ENCODE results near the gene CRIP2. TPM values are rescaled to one million over a fixed set of nuclear protein-coding genes. Genes with fewer than 3 reads are reported as not detected.

Gene CRIP2
- total RNA-seq, 2 donors from 2014 or later, result 65.9 to 96.6 TPM

DNA sequence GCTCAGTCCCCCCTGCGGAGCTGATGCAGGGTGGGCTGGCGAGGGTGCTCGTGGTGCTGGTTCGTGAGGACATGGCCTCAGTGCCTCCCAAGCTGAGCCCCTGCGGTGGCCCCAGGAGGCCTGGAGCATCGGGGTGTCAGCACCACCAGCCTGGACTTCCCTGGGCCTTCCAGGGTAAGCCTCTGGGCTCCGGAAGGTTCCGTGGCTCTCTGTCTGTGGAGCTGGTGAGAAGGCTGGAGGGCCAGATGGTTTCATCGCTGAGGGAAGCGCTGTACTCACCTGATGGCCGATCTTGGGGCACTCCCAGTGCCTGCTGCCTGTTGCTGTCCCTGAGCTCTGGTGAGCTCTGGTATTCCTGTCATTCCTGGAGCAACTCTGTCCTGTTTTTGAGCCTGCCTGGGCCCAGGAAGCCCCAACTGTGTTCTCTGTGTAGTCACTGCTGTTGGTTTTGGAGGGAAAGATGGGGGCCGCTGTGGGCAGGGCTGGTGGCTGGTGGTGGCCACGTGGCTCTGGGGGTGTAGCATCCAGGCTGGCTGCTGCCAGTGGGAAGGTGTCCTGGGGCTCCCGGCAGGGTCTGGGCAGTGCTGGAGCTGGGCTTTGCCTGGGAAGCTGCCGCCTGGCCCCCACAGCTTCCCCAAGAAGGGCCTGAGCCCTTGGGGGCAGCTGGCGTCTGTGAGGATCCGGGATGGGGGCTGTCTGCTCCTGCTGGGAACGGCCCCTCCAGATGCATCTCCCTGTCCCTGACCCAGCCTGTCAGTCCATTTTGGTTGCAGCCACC lies 36.7 kb upstream of the CRIP2 start:
- DNase-seq (no peak), ATAC-seq (no peak)
- TF ChIP-seq, protein P1, sequence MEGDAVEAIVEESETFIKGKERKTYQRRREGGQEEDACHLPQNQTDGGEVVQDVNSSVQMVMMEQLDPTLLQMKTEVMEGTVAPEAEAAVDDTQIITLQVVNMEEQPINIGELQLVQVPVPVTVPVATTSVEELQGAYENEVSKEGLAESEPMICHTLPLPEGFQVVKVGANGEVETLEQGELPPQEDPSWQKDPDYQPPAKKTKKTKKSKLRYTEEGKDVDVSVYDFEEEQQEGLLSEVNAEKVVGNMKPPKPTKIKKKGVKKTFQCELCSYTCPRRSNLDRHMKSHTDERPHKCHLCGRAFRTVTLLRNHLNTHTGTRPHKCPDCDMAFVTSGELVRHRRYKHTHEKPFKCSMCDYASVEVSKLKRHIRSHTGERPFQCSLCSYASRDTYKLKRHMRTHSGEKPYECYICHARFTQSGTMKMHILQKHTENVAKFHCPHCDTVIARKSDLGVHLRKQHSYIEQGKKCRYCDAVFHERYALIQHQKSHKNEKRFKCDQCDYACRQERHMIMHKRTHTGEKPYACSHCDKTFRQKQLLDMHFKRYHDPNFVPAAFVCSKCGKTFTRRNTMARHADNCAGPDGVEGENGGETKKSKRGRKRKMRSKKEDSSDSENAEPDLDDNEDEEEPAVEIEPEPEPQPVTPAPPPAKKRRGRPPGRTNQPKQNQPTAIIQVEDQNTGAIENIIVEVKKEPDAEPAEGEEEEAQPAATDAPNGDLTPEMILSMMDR (IDR thresholded peaks at IDR 0.05), result no peak
- no peak for TF ChIP-seq POLR2A (IDR thresholded peaks at IDR 0.05)
- no peak overlapping the region for H3K27ac ChIP-seq
- intact Hi-C loops (cut with DNase I), result no loop called here
- H3K4me1 ChIP-seq, result no peaks in the 10 kb centered on the region
- no peaks in the 10 kb centered on the region for H3K36me3 ChIP-seq (replicated peaks in 1 of 2; ENCODE audit: insufficient read depth in 1 of 2, low read depth in 2 of 2)
- no peaks in the 10 kb centered on the region for H3K9me3 ChIP-seq
- no peak overlapping the region for H3K4me3 ChIP-seq
- H3K27me3 ChIP-seq, result no peaks in the 10 kb centered on the region
- 94 to 100% methylated on average over 2 to 17 of the region's 18 CpGs for WGBS, 2 donors

DNA sequence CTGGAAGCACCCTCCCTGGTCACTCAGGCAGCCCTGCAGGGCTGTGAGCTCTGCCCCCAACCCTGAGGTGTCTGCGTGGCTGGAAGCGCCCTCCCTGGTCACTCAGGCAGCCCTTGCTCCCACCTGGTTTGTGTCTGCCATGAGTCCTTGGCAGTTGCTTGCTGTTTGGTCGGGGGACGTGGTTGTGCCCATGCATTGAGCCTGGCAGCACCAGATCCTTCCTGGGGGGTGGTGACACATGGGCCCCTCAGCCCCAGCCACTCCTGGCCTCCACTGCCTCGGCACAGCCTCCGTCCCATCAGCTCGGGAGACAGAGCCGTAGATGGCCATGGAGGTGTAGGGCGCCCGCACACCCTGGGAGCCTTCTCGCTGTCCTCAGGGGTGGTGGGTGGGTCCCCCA lies 35.4 kb upstream of the CRIP2 start:
- H3K27me3 ChIP-seq, result no peaks in the 10 kb centered on the region
- ATAC-seq (no peak), DNase-seq (no peak)
- no peaks in the 10 kb centered on the region for H3K36me3 ChIP-seq (replicated peaks in 1 of 2; ENCODE audit: insufficient read depth in 1 of 2, low read depth in 2 of 2)
- TF ChIP-seq, protein P1 (IDR thresholded peaks at IDR 0.05), result no peak
- TF ChIP-seq POLR2A (IDR thresholded peaks at IDR 0.05), result no peak
- WGBS, 2 donors, result 89 to 97% methylated on average over 5 to 9 of the region's 11 CpGs
- H3K9me3 ChIP-seq, result no peaks in the 10 kb centered on the region
- no peak overlapping the region for H3K27ac ChIP-seq
- intact Hi-C loops (cut with DNase I), result no loop called here
- H3K4me1 ChIP-seq, result no peaks in the 10 kb centered on the region
- no peak overlapping the region for H3K4me3 ChIP-seq

DNA sequence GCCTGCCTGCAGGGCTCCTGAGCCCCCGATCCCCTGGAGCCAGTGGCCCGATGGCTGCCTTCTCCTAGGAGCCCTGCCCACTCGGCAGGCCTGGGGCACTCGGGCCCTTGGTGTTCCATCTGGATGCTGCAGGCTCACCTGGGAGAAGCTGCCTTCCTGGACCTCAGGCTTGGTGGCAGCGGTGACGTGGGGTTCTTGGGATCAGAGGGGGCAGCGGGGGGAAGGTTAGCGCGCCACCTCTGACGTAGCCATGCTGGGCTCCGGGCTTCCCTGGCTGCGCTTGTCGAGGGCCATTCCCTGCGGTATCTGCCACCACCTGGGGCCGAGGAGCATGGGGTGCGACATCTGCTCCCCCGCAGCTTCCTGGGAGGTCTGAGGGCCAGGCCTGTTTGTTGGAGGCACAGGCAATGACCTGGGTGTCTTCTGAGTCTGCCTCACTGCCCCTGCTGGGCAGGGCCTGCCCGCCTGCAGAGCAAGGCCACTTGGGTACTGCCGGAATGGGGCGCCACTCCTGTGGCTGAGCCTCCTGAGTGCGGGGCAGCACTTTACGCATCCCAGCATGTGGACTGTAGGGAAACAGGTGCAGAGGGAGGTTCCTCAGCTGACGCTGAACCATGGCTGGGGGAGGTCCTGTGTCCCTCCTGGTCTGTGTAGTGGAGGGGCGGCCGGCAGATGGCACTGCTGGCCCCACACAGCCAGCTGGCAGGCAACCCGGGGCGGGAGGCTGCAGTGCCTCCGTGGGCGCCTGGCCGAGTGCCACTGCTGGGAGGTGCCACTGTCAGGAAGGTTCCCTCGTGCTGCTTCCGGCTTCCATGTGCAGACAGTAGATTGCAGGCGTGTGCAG lies 34.7 kb upstream of the CRIP2 start:
- intact Hi-C loops (cut with DNase I), result no loop called here
- DNase-seq (no peak), ATAC-seq (no peak)
- no peak for TF ChIP-seq POLR2A (IDR thresholded peaks at IDR 0.05)
- TF ChIP-seq, protein P1 (IDR thresholded peaks at IDR 0.05), result no peak
- Histone ChIP-seq H3K4me3 (no peak overlapping the region), H3K36me3 (replicated peaks in 1 of 2; ENCODE audit: insufficient read depth in 1 of 2, low read depth in 2 of 2) (no peaks in the 10 kb centered on the region), H3K9me3 (no peaks in the 10 kb centered on the region), H3K27me3 (no peaks in the 10 kb centered on the region), H3K27ac (no peak overlapping the region), H3K4me1 (no peaks in the 10 kb centered on the region)
- WGBS, 2 donors, result 90 to 93% methylated on average over 11 to 28 of the region's 33 CpGs

DNA sequence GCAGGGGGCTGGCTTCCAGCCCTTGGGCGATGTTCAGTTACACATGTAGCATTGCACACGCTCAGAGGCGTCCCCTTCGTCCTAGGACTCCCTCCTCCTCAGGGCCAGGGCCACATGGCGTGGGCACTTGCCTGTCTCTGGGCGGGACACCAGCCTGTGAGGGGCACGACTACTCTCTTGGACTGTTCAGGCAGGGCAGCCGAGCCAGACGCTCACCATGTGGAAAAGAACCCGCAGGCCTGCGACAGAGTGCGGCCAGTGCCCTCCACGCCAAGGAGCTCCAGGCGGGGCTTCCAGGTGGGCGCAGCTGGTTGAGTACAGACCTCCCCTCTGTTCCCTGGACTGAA lies 34.1 kb upstream of the CRIP2 start:
- WGBS, 2 donors, result 97 to 100% methylated on average over 6 to 14 of the region's 15 CpGs
- no peak for TF ChIP-seq POLR2A (IDR thresholded peaks at IDR 0.05)
- TF ChIP-seq, protein P1 (IDR thresholded peaks at IDR 0.05), result no peak
- Histone ChIP-seq H3K9me3 (no peaks in the 10 kb centered on the region), H3K4me3 (no peak overlapping the region), H3K27ac (no peak overlapping the region), H3K36me3 (replicated peaks in 1 of 2; ENCODE audit: insufficient read depth in 1 of 2, low read depth in 2 of 2) (no peaks in the 10 kb centered on the region), H3K4me1 (no peaks in the 10 kb centered on the region), H3K27me3 (no peaks in the 10 kb centered on the region)
- ATAC-seq, result no peak
- DNase-seq, result no peak
- intact Hi-C loops (cut with DNase I), result no loop called here

Measured in body of pancreas (tissue), 4 donors.